ENCODE results near the gene CCDC39.

Gene CCDC39

GRCh38 chr3:180698760-180699270 lies 19.5 kb upstream of the CCDC39 start:
- peak; percentile 13 for DNase-seq (ENCODE audit: low spot score)
- POLR2A ChIA-PET (ENCODE audit: low non-redundant PET) = no interaction called here
- no peak for TF ChIP-seq CTCF (conservative IDR thresholded peaks at IDR 0.05; ENCODE audit: low read depth)
- CTCF ChIA-PET = no interaction called here
- H3K27ac ChIP-seq = no peak overlapping the region

- TF ChIP-seq CTCF (conservative IDR thresholded peaks at IDR 0.05; ENCODE audit: low read depth) = no peak
- POLR2A ChIA-PET (ENCODE audit: low non-redundant PET) = no interaction called here
- no peak for DNase-seq (ENCODE audit: low spot score)
- CTCF ChIA-PET = no interaction called here
- H3K27ac ChIP-seq = no peak overlapping the region
These were observed 15.0 kb upstream of the CCDC39 start for GRCh38 chr3:180694321-180694720.

- ChIA-PET POLR2A (ENCODE audit: low non-redundant PET) (no interaction called here), CTCF (interaction anchor here (0.5 kb wide), 1 partner anchor 380 kb away, joined by 3 read pairs; no protein-coding TSS in a partner anchor)
- no peak overlapping the region for H3K27ac ChIP-seq
- no peak for DNase-seq (ENCODE audit: low spot score)
- no peak for TF ChIP-seq CTCF (conservative IDR thresholded peaks at IDR 0.05; ENCODE audit: low read depth)
These were observed 14.4 kb upstream of the CCDC39 start for GRCh38 chr3:180693656-180694055.

- ChIA-PET POLR2A (ENCODE audit: low non-redundant PET) (no interaction called here), CTCF (interaction anchor here (0.7 kb wide), 2 partner anchors 12 to 907 kb away, joined by 3 to 4 read pairs; no protein-coding TSS in a partner anchor)
- DNase-seq (ENCODE audit: low spot score) = no peak
- no peak for TF ChIP-seq CTCF (conservative IDR thresholded peaks at IDR 0.05; ENCODE audit: low read depth)
- H3K27ac ChIP-seq = no peak overlapping the region
These were observed 10.8 kb upstream of the CCDC39 start for GRCh38 chr3:180690061-180690460.

- DNase-seq (ENCODE audit: low spot score) = no peak
- POLR2A ChIA-PET (ENCODE audit: low non-redundant PET) = no interaction called here
- no peak overlapping the region for H3K27ac ChIP-seq
- CTCF ChIA-PET = interaction anchor here (0.5 kb wide), 1 partner anchor 39 kb away, joined by 3 read pairs; no protein-coding TSS in a partner anchor
- TF ChIP-seq CTCF (conservative IDR thresholded peaks at IDR 0.05; ENCODE audit: low read depth) = no peak
These were observed 5.5 kb upstream of the CCDC39 start for GRCh38 chr3:180684807-180685206.

- CTCF ChIA-PET = no interaction called here
- no peak overlapping the region for H3K27ac ChIP-seq
- no peak for TF ChIP-seq CTCF (conservative IDR thresholded peaks at IDR 0.05; ENCODE audit: low read depth)
- POLR2A ChIA-PET (ENCODE audit: low non-redundant PET) = no interaction called here
- DNase-seq (ENCODE audit: low spot score) = no peak
These were observed 4.5 kb upstream of the CCDC39 start for GRCh38 chr3:180683816-180684215.

Data from RWPE1 (cell line).